GM12878 (cell line): ENCODE measurements around the gene SHCBP1L. TPM values are rescaled to one million over a fixed set of nuclear protein-coding genes. Genes with fewer than 3 reads are reported as not detected.

Experiments used
- ATAC-seq: fragments of 200-7000 bp; cut with Tn5 transposase; 3 replicates; pipeline ENCODE4 v1.9.1; 2020; ENCODE audit warnings: mild to moderate bottlenecking, moderate library complexity
- BruUV-seq: library from RNA; stranded (reverse); fragments of 400-500 nt; replicated peaks from 2 replicates; lab custom pipeline; 2021; lab: Mats Ljungman, UMichigan
- CTCF ChIA-PET: fragments of 300-600 bp; sonication (Branson Sonifier 250); formaldehyde crosslinking; extraction: SDS; loops from one replicate; lab custom pipeline; 2021; ENCODE audit warnings: inconsistent platforms; lab: Yijun Ruan, JAX
- POLR2A ChIA-PET: fragments of 350-600 bp; formaldehyde crosslinking; extraction: SDS; loops from one replicate; lab custom pipeline; 2021; ENCODE audit warnings: inconsistent platforms; lab: Charles Lee
- RAD21 ChIA-PET: fragments of 300-600 bp; sonication (Branson Sonifier 250); formaldehyde crosslinking; loops from one replicate; lab custom pipeline; 2023; ENCODE audit warnings: antibody characterized with exemption; ENCODE audit not compliant: unreplicated experiment; lab: Charles Lee
- SMC1A ChIA-PET: fragments of 300-600 bp; sonication (Branson Sonifier 250); formaldehyde crosslinking; loops from one replicate; lab custom pipeline; 2023; ENCODE audit not compliant: unreplicated experiment, uncharacterized antibody; lab: Charles Lee
- DNase-seq: peaks from one replicate; pipeline ENCODE4 v3.0.0-alpha.2; 2011; ENCODE audit warnings: low read depth, low spot score
- FAIRE-seq: peaks from 3 replicates; lab custom pipeline; 2011; peaks lifted over from hg19 to GRCh38; lab: Jason Lieb, UNC
- H2AFZ ChIP-seq: 2 replicates; pipeline ENCODE4 v1.6.0; 2011; ENCODE audit warnings: low read depth, low read length, control low read depth; ENCODE audit not compliant: control insufficient read depth
- H3K27ac ChIP-seq: 2 replicates; pipeline ENCODE4 v1.5.1; 2011; ENCODE audit warnings: control low read depth; ENCODE audit not compliant: control insufficient read depth, insufficient read depth
- H3K27me3 ChIP-seq, 2 experiments: replicated peaks in 1 of 2; 2 replicates each; pipeline versions ENCODE4 v1.6.0 to v1.6.1; 2011; ENCODE audit warnings: low read length in 1 of 2; ENCODE audit not compliant: control insufficient read depth in 2 of 2, insufficient read depth in 2 of 2
- H3K36me3 ChIP-seq, 2 experiments: 2 replicates each; pipeline ENCODE4 v1.5.1; 2011; ENCODE audit warnings: low read length in 1 of 2; ENCODE audit not compliant: control insufficient read depth in 2 of 2, insufficient read depth in 2 of 2
- H3K4me1 ChIP-seq: 2 replicates; pipeline ENCODE4 v1.6.1; 2011; ENCODE audit warnings: mild to moderate bottlenecking, low read length, moderate library complexity, mixed read lengths; ENCODE audit not compliant: control insufficient read depth, insufficient read depth
- H3K4me2 ChIP-seq: 2 replicates; pipeline ENCODE4 v1.6.0; 2011; ENCODE audit warnings: control low read depth; ENCODE audit not compliant: control insufficient read depth, insufficient read depth
- H3K4me3 ChIP-seq: fragments of 200-600 bp; sonication (generic); 2 replicates; pipeline ENCODE4 v1.5.1; 2016
- H3K79me2 ChIP-seq: 2 replicates; pipeline ENCODE4 v1.6.0; 2011; ENCODE audit warnings: low read length; ENCODE audit not compliant: control insufficient read depth, insufficient read depth
- H3K9ac ChIP-seq: 2 replicates; pipeline ENCODE4 v1.8.0; 2011; ENCODE audit warnings: low read length, control low read depth, mixed read lengths; ENCODE audit not compliant: control insufficient read depth, insufficient read depth
- H3K9me3 ChIP-seq: replicated peaks from 3 replicates; pipeline ENCODE4 v1.5.1; 2011; ENCODE audit warnings: mild to moderate bottlenecking, low read length; ENCODE audit not compliant: control insufficient read depth, insufficient read depth
- H4K20me1 ChIP-seq: 2 replicates; pipeline ENCODE4 v1.6.0; 2011; ENCODE audit not compliant: control insufficient read depth, insufficient read depth
- ATF7 ChIP-seq: fragments of 450-650 bp; IDR thresholded peaks from 2 replicates; pipeline ENCODE4 v1.6.1; 2016; ENCODE audit warnings: low read depth, mild to moderate bottlenecking
- CHD2 ChIP-seq: IDR thresholded peaks from 2 replicates; pipeline ENCODE4 v1.6.1; 2011; ENCODE audit warnings: low read depth, low read length, improper control_type of control experiment, borderline replicate concordance
- CREB1 ChIP-seq: IDR thresholded peaks from 2 replicates; pipeline ENCODE4 v1.6.1; 2012; ENCODE audit warnings: low read depth, mild to moderate bottlenecking, inconsistent platforms
- EED ChIP-seq: sonication (generic); IDR thresholded peaks from 2 replicates; pipeline ENCODE4 v1.6.1; 2016; ENCODE audit warnings: antibody characterized with exemption, low read depth
- GABPA ChIP-seq: IDR thresholded peaks from 2 replicates; pipeline ENCODE4 v1.6.1; 2014; ENCODE audit warnings: antibody characterized with exemption, low read depth, mild to moderate bottlenecking, inconsistent platforms
- HDGF ChIP-seq: fragments of 450-650 bp; IDR thresholded peaks from 2 replicates; pipeline ENCODE4 v1.6.1; 2016; ENCODE audit warnings: antibody characterized with exemption
- MTA3 ChIP-seq: IDR thresholded peaks from 2 replicates; pipeline ENCODE4 v1.6.1; 2012; ENCODE audit warnings: low read length, inconsistent platforms, borderline replicate concordance
- PAX8 ChIP-seq: fragments of 450-650 bp; IDR thresholded peaks from 2 replicates; pipeline ENCODE4 v1.6.1; 2017; ENCODE audit warnings: mild to moderate bottlenecking, moderate library complexity
- PBX3 ChIP-seq: IDR thresholded peaks from 2 replicates; pipeline ENCODE4 v1.6.1; 2011; ENCODE audit warnings: mild to moderate bottlenecking, low read depth, low read length, moderate library complexity; ENCODE audit not compliant: insufficient replicate concordance
- PML ChIP-seq: IDR thresholded peaks from 2 replicates; pipeline ENCODE4 v1.6.1; 2012; ENCODE audit warnings: low read length, inconsistent platforms
- POLR2AphosphoS5 ChIP-seq: IDR thresholded peaks from 2 replicates; pipeline ENCODE4 v1.6.1; 2011; ENCODE audit warnings: mild to moderate bottlenecking, low read length, inconsistent platforms
- RBBP5 ChIP-seq: fragments of 200-600 bp; sonication (generic); conservative IDR thresholded peaks from 2 replicates; pipeline ENCODE4 v1.6.1; 2016
- SIX5 ChIP-seq: IDR thresholded peaks from 2 replicates; pipeline ENCODE4 v1.6.1; 2011; ENCODE audit warnings: mild to moderate bottlenecking, low read depth, low read length, moderate library complexity; ENCODE audit not compliant: severe bottlenecking
- SMAD1 ChIP-seq: fragments of 450-650 bp; IDR thresholded peaks from 2 replicates; pipeline ENCODE4 v1.6.1; 2018; ENCODE audit warnings: mild to moderate bottlenecking, low read depth; ENCODE audit not compliant: partially characterized antibody
- SMARCA5 ChIP-seq: fragments of 450-650 bp; IDR thresholded peaks from 2 replicates; pipeline ENCODE4 v1.6.1; 2017; ENCODE audit warnings: mild to moderate bottlenecking
- TAF1 ChIP-seq: IDR thresholded peaks from 2 replicates; pipeline ENCODE4 v1.6.1; 2011; ENCODE audit warnings: mild to moderate bottlenecking, low read depth, low read length, borderline replicate concordance
- WRNIP1 ChIP-seq: IDR thresholded peaks from 2 replicates; pipeline ENCODE4 v1.6.1; 2011; ENCODE audit warnings: low read depth, low read length, improper control_type of control experiment, borderline replicate concordance
- WGBS: methylation state at CpG from one replicate; pipeline ENCODE4 v1.1.6; 2016; ENCODE audit warnings: low lambda C conversion rate; ENCODE audit not compliant: insufficient replicate concordance, insufficient coverage; ENCODE audit errors: missing lambda C conversion rate; 5-methylcytosine and 5-hydroxymethylcytosine counted together
- in situ Hi-C: fragments of 300-500 bp; cut with MboI; formaldehyde crosslinking; loops from 9 replicates; pipeline ENCODE4 v1.14.3; 2018; ENCODE audit warnings: mixed read lengths
- intact Hi-C: fragments of 100-400 bp; cut with micrococcal nuclease; formaldehyde crosslinking; loops from one replicate; pipeline ENCODE4 v1.14.2; 2022; ENCODE audit not compliant: unreplicated experiment
- polyA plus RNA-seq, 11 experiments: library from polyadenylated mRNA; depleted of rRNA in 4 of 11; unstranded in 6 of 11; stranded (reverse) in 5 of 11; fragments of >200 nt; fragmentation: Nextera tagmentation in 4 of 11; fragmentation: Illumina TruSeq in 1 of 11; extraction: Ambion mirVana in 4 of 11; extraction: Trizol in 1 of 11; gene quantifications; 1 replicate in 1 of 11; 2 replicates in 10 of 11; pipeline versions ENCODE4 v1.2.1 to v1.2.3, GENCODE V29; 2011 to 2016; ENCODE audit warnings: inconsistent platforms in 2 of 11, missing spikeins in 2 of 11, low read depth in 1 of 11
- total RNA-seq, 4 experiments: library from RNA; depleted of rRNA in 3 of 4; stranded (reverse); fragments of >200 nt in 3 of 4; fragmentation: Illumina TruSeq in 1 of 4; extraction: Trizol in 1 of 4; gene quantifications; 2 replicates each; pipeline versions ENCODE4 v1.2.1 to v1.2.3, GENCODE V29; 2013 to 2021
- TF ChIP-seq, protein P1 (sequence below): fragments of 450-650 bp; conservative IDR thresholded peaks from 2 replicates; pipeline ENCODE4 v1.6.1; 2017; ENCODE audit warnings: mild to moderate bottlenecking, moderate library complexity
- TF ChIP-seq, protein P2 (sequence below): fragments of 450-650 bp; formaldehyde crosslinking; IDR thresholded peaks from 2 replicates; pipeline ENCODE4 v1.4.0; 2022; ENCODE audit warnings: mild to moderate bottlenecking, moderate library complexity

SHCBP1L gene
- total and polyA plus RNA-seq, 10 of the 15 experiments (the other 5 are each of a cell fraction or from before 2014, with no cell fraction given) = not detected

DNA sequence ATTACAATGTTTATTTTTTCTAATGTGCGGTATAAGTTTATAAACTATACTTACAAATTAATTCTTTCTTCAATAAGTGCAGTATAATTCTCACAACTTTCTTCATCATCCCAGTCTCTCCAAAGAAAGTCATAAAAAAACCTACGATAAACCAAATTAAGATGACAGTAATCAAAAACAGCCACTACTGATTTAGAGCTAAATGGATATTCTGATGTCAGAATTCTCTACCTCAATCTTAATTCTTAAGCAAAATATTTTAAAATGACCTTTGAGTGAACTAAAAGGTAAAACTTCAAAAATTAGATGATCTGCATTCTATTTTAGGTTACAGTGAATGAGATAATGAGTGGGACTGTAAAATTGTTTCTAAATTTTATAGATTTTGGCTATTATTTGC lies 13.6 kb downstream of the SHCBP1L start:
- ChIA-PET POLR2A (no interaction called here), SMC1A (no interaction called here), CTCF (interaction anchor here (1.9 kb wide), 1 partner anchor 23 kb away, joined by 5 read pairs; no protein-coding TSS in a partner anchor), RAD21 (no interaction called here)
- Histone ChIP-seq H4K20me1 (no peaks in the 10 kb centered on the region), H3K27ac (no peak overlapping the region), H3K36me3 (no peaks in the 10 kb centered on the region), H3K9ac (no peak overlapping the region), H3K79me2 (no peaks in the 10 kb centered on the region), H3K4me2 (no peak overlapping the region), H3K9me3 (no peaks in the 10 kb centered on the region), H3K4me3 (no peak overlapping the region), H2AFZ (no peak overlapping the region), H3K27me3 (no peaks in the 10 kb centered on the region), H3K4me1 (no peaks in the 10 kb centered on the region)
- TF ChIP-seq WRNIP1 = no peak
- TF ChIP-seq ATF7 = no peak
- no peak for TF ChIP-seq EED
- TF ChIP-seq POLR2AphosphoS5 = no peak
- TF ChIP-seq SIX5 = no peak
- no peak for TF ChIP-seq TAF1
- no peak for TF ChIP-seq SMARCA5
- TF ChIP-seq MTA3 = no peak
- no peak for TF ChIP-seq RBBP5
- TF ChIP-seq CREB1 = no peak
- TF ChIP-seq CHD2 = no peak
- TF ChIP-seq PML = no peak
- TF ChIP-seq PBX3 = no peak
- no peak for TF ChIP-seq GABPA
- TF ChIP-seq, protein P1, sequence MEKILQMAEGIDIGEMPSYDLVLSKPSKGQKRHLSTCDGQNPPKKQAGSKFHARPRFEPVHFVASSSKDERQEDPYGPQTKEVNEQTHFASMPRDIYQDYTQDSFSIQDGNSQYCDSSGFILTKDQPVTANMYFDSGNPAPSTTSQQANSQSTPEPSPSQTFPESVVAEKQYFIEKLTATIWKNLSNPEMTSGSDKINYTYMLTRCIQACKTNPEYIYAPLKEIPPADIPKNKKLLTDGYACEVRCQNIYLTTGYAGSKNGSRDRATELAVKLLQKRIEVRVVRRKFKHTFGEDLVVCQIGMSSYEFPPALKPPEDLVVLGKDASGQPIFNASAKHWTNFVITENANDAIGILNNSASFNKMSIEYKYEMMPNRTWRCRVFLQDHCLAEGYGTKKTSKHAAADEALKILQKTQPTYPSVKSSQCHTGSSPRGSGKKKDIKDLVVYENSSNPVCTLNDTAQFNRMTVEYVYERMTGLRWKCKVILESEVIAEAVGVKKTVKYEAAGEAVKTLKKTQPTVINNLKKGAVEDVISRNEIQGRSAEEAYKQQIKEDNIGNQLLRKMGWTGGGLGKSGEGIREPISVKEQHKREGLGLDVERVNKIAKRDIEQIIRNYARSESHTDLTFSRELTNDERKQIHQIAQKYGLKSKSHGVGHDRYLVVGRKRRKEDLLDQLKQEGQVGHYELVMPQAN = no peak
- TF ChIP-seq HDGF = no peak
- TF ChIP-seq SMAD1 = no peak
- TF ChIP-seq, protein P2, sequence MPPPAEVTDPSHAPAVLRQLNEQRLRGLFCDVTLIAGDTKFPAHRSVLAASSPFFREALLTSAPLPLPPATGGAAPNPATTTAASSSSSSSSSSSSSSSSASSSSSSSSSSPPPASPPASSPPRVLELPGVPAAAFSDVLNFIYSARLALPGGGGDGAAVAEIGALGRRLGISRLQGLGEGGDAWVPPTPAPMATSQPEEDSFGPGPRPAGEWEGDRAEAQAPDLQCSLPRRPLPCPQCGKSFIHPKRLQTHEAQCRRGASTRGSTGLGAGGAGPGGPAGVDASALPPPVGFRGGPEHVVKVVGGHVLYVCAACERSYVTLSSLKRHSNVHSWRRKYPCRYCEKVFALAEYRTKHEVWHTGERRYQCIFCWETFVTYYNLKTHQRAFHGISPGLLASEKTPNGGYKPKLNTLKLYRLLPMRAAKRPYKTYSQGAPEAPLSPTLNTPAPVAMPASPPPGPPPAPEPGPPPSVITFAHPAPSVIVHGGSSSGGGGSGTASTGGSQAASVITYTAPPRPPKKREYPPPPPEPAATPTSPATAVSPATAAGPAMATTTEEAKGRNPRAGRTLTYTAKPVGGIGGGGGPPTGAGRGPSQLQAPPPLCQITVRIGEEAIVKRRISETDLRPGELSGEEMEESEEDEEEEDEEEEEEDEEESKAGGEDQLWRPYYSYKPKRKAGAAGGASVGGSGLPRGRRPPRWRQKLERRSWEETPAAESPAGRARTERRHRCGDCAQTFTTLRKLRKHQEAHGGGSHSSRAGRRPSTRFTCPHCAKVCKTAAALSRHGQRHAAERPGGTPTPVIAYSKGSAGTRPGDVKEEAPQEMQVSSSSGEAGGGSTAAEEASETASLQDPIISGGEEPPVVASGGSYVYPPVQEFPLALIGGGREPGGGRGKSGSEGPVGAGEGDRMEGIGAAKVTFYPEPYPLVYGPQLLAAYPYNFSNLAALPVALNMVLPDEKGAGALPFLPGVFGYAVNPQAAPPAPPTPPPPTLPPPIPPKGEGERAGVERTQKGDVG (CRISPR knock-in tag) = no peak
- no peak for TF ChIP-seq PAX8
- no TSS peak for BruUV-seq
- no peak for DNase-seq
- no peak for FAIRE-seq
- 62% methylated on average over 2 of the region's 2 CpGs for WGBS
- no peak for ATAC-seq
- intact Hi-C loops (no loop called here), in situ Hi-C loops (no loop called here)
